Kasumi-1 (cell line): ENCODE data around the gene OR6Y1.

Source experiments
- DNase-seq, 2 experiments: peaks; one replicate each; lab custom pipeline; 2025; lab: John Stamatoyannopoulos, UW

Gene OR6Y1

GRCh38 chr1:158506369-158506987 is 47.7 kb downstream of the OR6Y1 start:
- DNase-seq = peak; percentile 49 to 58

GRCh38 chr1:158496374-158496773 is 57.8 kb downstream of the OR6Y1 start:
- DNase-seq = peak; percentile 2 to 13

GRCh38 chr1:158494796-158495195 is 59.4 kb downstream of the OR6Y1 start:
- DNase-seq = no peak
